ENCODE measurements around the gene OSBPL2. TPM values are rescaled to one million over a fixed set of nuclear protein-coding genes. Genes with fewer than 3 reads are reported as not detected.
A peak's percentile ranks its signal among the peaks of the same experiment; 100 is the strongest.

The OSBPL2 gene
- total RNA-seq, 1 donor from 2014 or later: 49.8 TPM

- DNase-seq (ENCODE audit: low read depth): no peak
- TF ChIP-seq, protein P1, sequence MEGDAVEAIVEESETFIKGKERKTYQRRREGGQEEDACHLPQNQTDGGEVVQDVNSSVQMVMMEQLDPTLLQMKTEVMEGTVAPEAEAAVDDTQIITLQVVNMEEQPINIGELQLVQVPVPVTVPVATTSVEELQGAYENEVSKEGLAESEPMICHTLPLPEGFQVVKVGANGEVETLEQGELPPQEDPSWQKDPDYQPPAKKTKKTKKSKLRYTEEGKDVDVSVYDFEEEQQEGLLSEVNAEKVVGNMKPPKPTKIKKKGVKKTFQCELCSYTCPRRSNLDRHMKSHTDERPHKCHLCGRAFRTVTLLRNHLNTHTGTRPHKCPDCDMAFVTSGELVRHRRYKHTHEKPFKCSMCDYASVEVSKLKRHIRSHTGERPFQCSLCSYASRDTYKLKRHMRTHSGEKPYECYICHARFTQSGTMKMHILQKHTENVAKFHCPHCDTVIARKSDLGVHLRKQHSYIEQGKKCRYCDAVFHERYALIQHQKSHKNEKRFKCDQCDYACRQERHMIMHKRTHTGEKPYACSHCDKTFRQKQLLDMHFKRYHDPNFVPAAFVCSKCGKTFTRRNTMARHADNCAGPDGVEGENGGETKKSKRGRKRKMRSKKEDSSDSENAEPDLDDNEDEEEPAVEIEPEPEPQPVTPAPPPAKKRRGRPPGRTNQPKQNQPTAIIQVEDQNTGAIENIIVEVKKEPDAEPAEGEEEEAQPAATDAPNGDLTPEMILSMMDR (IDR thresholded peaks at IDR 0.05; ENCODE audit: insufficient read depth, low read length, severe bottlenecking): no peak
Observed at GRCh38 chr20:62219101-62219991, 19.0 kb upstream of the OSBPL2 start.

GRCh38 chr20:62219992-62220665 is 18.2 kb upstream of the OSBPL2 start, which contains the start of gene HRH3:
HRH3 (minus strand) TSS chr20:62220278; CDS start chr20:62219970, 308 bp downstream.
- peak within 1 kb of the TSS; percentile 8 for H3K4me3 ChIP-seq (ENCODE audit: low read depth, low read length)
- DNase-seq (ENCODE audit: low read depth) (no peak), FAIRE-seq (no peak)
- H3K27me3 ChIP-seq (ENCODE audit: control insufficient read depth, insufficient read depth, low read length): peaks cover 32% of the 10 kb centered on the region
- no peaks in the 10 kb centered on the region for H3K36me3 ChIP-seq (ENCODE audit: control insufficient read depth, insufficient read depth, low read length)
- TF ChIP-seq, protein P1 (IDR thresholded peaks at IDR 0.05; ENCODE audit: insufficient read depth, low read length, severe bottlenecking): no peak

More at GRCh38 chr20:62219101-62219991, 19.0 kb upstream of the OSBPL2 start:
- no peak for FAIRE-seq
- Histone ChIP-seq H3K27me3 (ENCODE audit: control insufficient read depth, insufficient read depth, low read length) (peaks cover 35% of the 10 kb centered on the region), H3K36me3 (ENCODE audit: control insufficient read depth, insufficient read depth, low read length) (no peaks in the 10 kb centered on the region), H3K4me3 (ENCODE audit: low read depth, low read length) (no peak overlapping the region)

DNA sequence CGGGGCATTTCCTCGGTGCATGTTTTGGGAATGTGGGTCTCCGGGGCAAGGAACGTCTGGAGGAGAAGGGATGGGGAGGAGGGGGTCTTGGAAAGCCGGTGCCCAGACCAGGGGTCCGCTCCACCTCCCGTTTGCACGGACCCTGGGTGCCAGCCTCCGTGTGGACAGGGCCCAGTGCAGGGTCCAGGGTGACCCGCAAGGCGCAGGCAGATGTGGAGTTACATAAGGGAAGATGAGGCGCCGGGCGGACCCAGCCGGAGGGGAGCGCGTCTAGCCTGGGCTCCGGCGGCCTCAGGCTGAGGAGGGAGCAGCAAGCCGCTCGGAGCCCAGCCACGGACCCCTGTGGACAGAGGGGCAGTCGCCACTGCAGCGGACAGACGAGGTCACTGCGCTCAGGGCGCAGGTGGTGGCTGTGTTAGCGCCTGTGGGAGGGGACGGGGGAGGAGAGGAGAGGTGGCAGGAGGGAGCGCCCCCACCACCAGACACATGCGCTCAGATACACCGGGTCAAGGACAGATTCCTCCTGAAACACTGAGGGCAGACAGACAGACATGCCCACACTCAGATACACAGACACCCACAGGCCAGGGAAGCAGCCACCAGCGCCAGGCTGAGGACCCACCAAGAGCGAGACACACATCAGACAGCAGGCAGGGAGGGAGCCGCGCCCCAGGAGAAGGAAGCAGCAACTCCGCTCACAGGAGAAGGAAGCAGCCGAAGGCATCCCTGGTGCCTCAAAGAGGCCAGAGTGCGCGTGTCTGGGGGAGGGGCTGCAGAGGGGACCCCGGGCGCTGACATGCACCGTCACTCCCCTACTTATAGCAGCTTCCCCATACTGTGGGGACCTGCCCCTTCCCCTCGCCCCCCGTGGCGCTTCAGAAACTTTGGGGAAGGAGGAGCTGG is 17.4 kb upstream of the OSBPL2 start:
- FAIRE-seq (no peak), DNase-seq (ENCODE audit: low read depth) (no peak)
- TF ChIP-seq, protein P1 (IDR thresholded peaks at IDR 0.05; ENCODE audit: insufficient read depth, low read length, severe bottlenecking): no peak
- Histone ChIP-seq H3K36me3 (ENCODE audit: control insufficient read depth, insufficient read depth, low read length) (no peaks in the 10 kb centered on the region), H3K4me3 (ENCODE audit: low read depth, low read length) (no peak overlapping the region), H3K27me3 (ENCODE audit: control insufficient read depth, insufficient read depth, low read length) (peaks cover 35% of the 10 kb centered on the region)

- H3K36me3 ChIP-seq (ENCODE audit: control insufficient read depth, insufficient read depth, low read length): no peaks in the 10 kb centered on the region
- TF ChIP-seq, protein P1 (IDR thresholded peaks at IDR 0.05; ENCODE audit: insufficient read depth, low read length, severe bottlenecking): no peak
- DNase-seq (ENCODE audit: low read depth): no peak
- FAIRE-seq: no peak
- peaks cover 32% of the 10 kb centered on the region for H3K27me3 ChIP-seq (ENCODE audit: control insufficient read depth, insufficient read depth, low read length)
- H3K4me3 ChIP-seq (ENCODE audit: low read depth, low read length): no peak overlapping the region
Observed at GRCh38 chr20:62222266-62222850, 16.0 kb upstream of the OSBPL2 start.

GRCh38 chr20:62222972-62223371 is 15.3 kb upstream of the OSBPL2 start:
- no peak for FAIRE-seq
- Histone ChIP-seq H3K27me3 (ENCODE audit: control insufficient read depth, insufficient read depth, low read length) (peaks cover 27% of the 10 kb centered on the region), H3K36me3 (ENCODE audit: control insufficient read depth, insufficient read depth, low read length) (no peaks in the 10 kb centered on the region), H3K4me3 (ENCODE audit: low read depth, low read length) (no peak overlapping the region)
- no peak for DNase-seq (ENCODE audit: low read depth)
- TF ChIP-seq, protein P1 (IDR thresholded peaks at IDR 0.05; ENCODE audit: insufficient read depth, low read length, severe bottlenecking): no peak

Measured in bronchial epithelial cell (primary cell).